Lung (tissue), 12 donors: ENCODE results near the gene ZNF174. TPM values are rescaled to one million over a fixed set of nuclear protein-coding genes. Genes with fewer than 3 reads are reported as not detected.

Experiments
- ATAC-seq: fragments of 200-7000 bp; cut with Tn5 transposase; one replicate; pipeline ENCODE4 v1.9.1; 2020; ENCODE audit warnings: moderate number of reproducible peaks; ENCODE audit not compliant: insufficient read depth, low FRiP score
- DNase-seq, 3 donors: peaks; one replicate each; pipeline ENCODE4 v3.0.0-alpha.2; 2013 to 2017
- H3K27ac ChIP-seq, 2 donors: one replicate each; pipeline ENCODE4 v1.5.1; 2013; ENCODE audit warnings: mild to moderate bottlenecking in 2 of 2, moderate library complexity in 2 of 2, control low read depth in 1 of 2, inconsistent platforms in 1 of 2, low read depth in 1 of 2, low read length in 1 of 2
- H3K27me3 ChIP-seq, 3 donors: one replicate each; pipeline ENCODE4 v1.5.1; 2013; ENCODE audit warnings: low read length in 2 of 3; ENCODE audit not compliant: control insufficient read depth in 3 of 3, insufficient read depth in 3 of 3
- H3K36me3 ChIP-seq, 4 donors: one replicate each; pipeline ENCODE4 v1.5.1; 2013; ENCODE audit warnings: low read length in 4 of 4, mild to moderate bottlenecking in 1 of 4, moderate library complexity in 1 of 4; ENCODE audit not compliant: control insufficient read depth in 4 of 4, insufficient read depth in 4 of 4
- H3K4me1 ChIP-seq, 5 donors: one replicate each; pipeline ENCODE4 v1.5.1; 2013; ENCODE audit warnings: low read length in 5 of 5, mild to moderate bottlenecking in 2 of 5, moderate library complexity in 1 of 5; ENCODE audit not compliant: control insufficient read depth in 5 of 5, insufficient read depth in 5 of 5
- H3K4me3 ChIP-seq: one replicate; pipeline ENCODE4 v1.5.1; 2013; ENCODE audit warnings: mild to moderate bottlenecking, control low read depth, moderate library complexity
- H3K9ac ChIP-seq, 2 donors: one replicate each; pipeline ENCODE4 v1.5.1; 2013; ENCODE audit warnings: low read length in 2 of 2, control low read depth in 1 of 2; ENCODE audit not compliant: insufficient read depth in 1 of 2
- H3K9me3 ChIP-seq, 4 donors: one replicate each; pipeline ENCODE4 v1.5.1; 2013; ENCODE audit warnings: low read length in 3 of 4, mild to moderate bottlenecking in 1 of 4, moderate library complexity in 1 of 4; ENCODE audit not compliant: control insufficient read depth in 4 of 4, insufficient read depth in 3 of 4
- CTCF ChIP-seq: IDR thresholded peaks from 2 replicates; pipeline ENCODE4 v1.5.1; 2012; ENCODE audit warnings: mild to moderate bottlenecking; ENCODE audit errors: control extremely low read depth, extremely low read depth
- WGBS, 2 donors: extraction: QIAGEN DNeasy Blood & Tissue Kit; methylation state at CpG; one replicate each; pipeline ENCODE4 v1.1.7; 2013; 5-methylcytosine and 5-hydroxymethylcytosine counted together
- polyA plus RNA-seq, 2 donors: library from polyadenylated mRNA; stranded (reverse); fragments of 200-250 nt; gene quantifications; one replicate each; pipeline ENCODE4 v1.2.1, GENCODE V29; 2013
- total RNA-seq, 2 donors: library from RNA; depleted of rRNA in 1 of 2; stranded (reverse); fragments of >200 nt in 1 of 2; gene quantifications; one replicate each; pipeline ENCODE4 v1.2.1, GENCODE V29; 2014 to 2021
- donor health status: control.
- donor health status: control.
- donor health status: Bipolar disorder and iron deficiency.
- donor health status: healthy.
- donor health status: DM: yes; HTN: yes; CAD: no.

ZNF174 gene
- total and polyA plus RNA-seq, 4 donors: 3.1 to 10.6 (median 6.8) TPM

- ATAC-seq: no peak
- TF ChIP-seq CTCF: no peak
Observed at GRCh38 chr16:3434373-3434772, 33.4 kb downstream of the ZNF174 start.

GRCh38 chr16:3439637-3440036, 38.6 kb downstream of the ZNF174 start:
- ATAC-seq (no peak), DNase-seq (no peak)
- Histone ChIP-seq H3K27ac (no peak overlapping the region), H3K9ac (no peak overlapping the region), H3K27me3 (no peaks in the 10 kb centered on the region), H3K36me3 (peaks cover 3 to 17% (median 9%) of the 10 kb centered on the region in 4 donors), H3K9me3 (peaks cover 0 to 16% (median 1%) of the 10 kb centered on the region in 4 donors), H3K4me3 (no peak overlapping the region), H3K4me1 (no peaks in the 10 kb centered on the region)
- TF ChIP-seq CTCF: no peak
- 85 to 92% methylated on average over 4 of the region's 4 CpGs for WGBS, 2 donors

More at GRCh38 chr16:3434373-3434772, 33.4 kb downstream of the ZNF174 start:
- Histone ChIP-seq H3K4me1 (peaks cover 0 to 4% (median 0%) of the 10 kb centered on the region in 5 donors), H3K9me3 (peaks cover 0 to 19% (median 2%) of the 10 kb centered on the region in 4 donors), H3K27me3 (no peaks in the 10 kb centered on the region), H3K9ac (no peak overlapping the region), H3K27ac (no peak overlapping the region), H3K4me3 (no peak overlapping the region), H3K36me3 (peaks cover 3 to 23% (median 6%) of the 10 kb centered on the region in 4 donors)
- DNase-seq: no peak

GRCh38 chr16:3443108-3444031, 42.4 kb downstream of the ZNF174 start, which contains the start of the genes NAA60 and ZNF597:
Gene NAA60 (plus strand): TSS chr16:3443680. CDS start chr16:3476228, 32,548 bp downstream.
Gene ZNF597 (minus strand): TSS chr16:3443504. CDS start chr16:3443153, 351 bp downstream.
- H3K27ac ChIP-seq: peak within 1 kb of the TSS; percentile 77 to 85
- no peak for TF ChIP-seq CTCF

More at GRCh38 chr16:3443108-3444031, 42.4 kb downstream of the ZNF174 start, which contains the start of the genes NAA60 and ZNF597:
- H3K36me3 ChIP-seq: peaks cover 0 to 13% (median 8%) of the 10 kb centered on the region in 4 donors
- no peaks in the 10 kb centered on the region for H3K4me1 ChIP-seq
- no peaks in the 10 kb centered on the region for H3K27me3 ChIP-seq
- WGBS, 2 donors: 40 to 42% methylated on average over 61 of the region's 61 CpGs
- H3K9me3 ChIP-seq: peaks cover 0 to 11% (median 1%) of the 10 kb centered on the region in 4 donors
- ATAC-seq (peak; percentile 96), DNase-seq (peak; percentile 89 to 95 (median 94))
- peak within 1 kb of the TSS; percentile 51 for H3K4me3 ChIP-seq
- H3K9ac ChIP-seq: peak within 1 kb of the TSS; percentile 8 to 68
